Measurements from ENCODE around the gene XPC.
A peak's percentile ranks its signal among the peaks of the same experiment; 100 is the strongest.

The XPC gene

GRCh38 chr3:14206548-14207177, 28.3 kb upstream of the XPC start:
- DNase-seq = no peak

GRCh38 chr3:14204515-14205284, 26.3 kb upstream of the XPC start:
- DNase-seq = peak in 1 of 2 donors; percentile 35

GRCh38 chr3:14203521-14204079, 25.2 kb upstream of the XPC start:
- peak; percentile 58 to 59 for DNase-seq

GRCh38 chr3:14202874-14203520, 24.6 kb upstream of the XPC start:
- no peak for DNase-seq

- no peak for DNase-seq
These were observed 23.7 kb upstream of the XPC start for GRCh38 chr3:14201940-14202684.

GRCh38 chr3:14200841-14201240, 22.4 kb upstream of the XPC start:
- no peak for DNase-seq

GRCh38 chr3:14200276-14200675, 21.9 kb upstream of the XPC start:
- DNase-seq = no peak

GRCh38 chr3:14199641-14200040, 21.2 kb upstream of the XPC start:
- no peak for DNase-seq

GRCh38 chr3:14194865-14195264, 16.5 kb upstream of the XPC start:
- no peak for DNase-seq

GRCh38 chr3:14188041-14188754, 9.8 kb upstream of the XPC start:
- no peak for DNase-seq

GRCh38 chr3:14186854-14187458, 8.6 kb upstream of the XPC start:
- no peak for DNase-seq

GRCh38 chr3:14183015-14183577, 4.7 kb upstream of the XPC start:
- DNase-seq = no peak

GRCh38 chr3:14181253-14181652, 2.9 kb upstream of the XPC start:
- no peak for DNase-seq

GRCh38 chr3:14179795-14180194, 1.4 kb upstream of the XPC start:
- DNase-seq = no peak

- DNase-seq = no peak
These were observed 689 bp upstream of the XPC start for GRCh38 chr3:14179114-14179465.

GRCh38 chr3:14177580-14178246, 688 bp downstream of the XPC start:
- DNase-seq = no peak

- DNase-seq = no peak
These were observed 2.9 kb downstream of the XPC start for GRCh38 chr3:14175383-14176037.

- DNase-seq = no peak
These were observed 3.9 kb downstream of the XPC start for GRCh38 chr3:14174483-14174882.

- no peak for DNase-seq
These were observed 5.9 kb downstream of the XPC start for GRCh38 chr3:14172496-14172895.

- no peak for DNase-seq
These were observed 7.8 kb downstream of the XPC start for GRCh38 chr3:14170531-14171159.

Data from inflammatory macrophage treated with lipopolysaccharide for 1 hour (primary cell).